ENCODE results near the gene TESPA1.

The TESPA1 gene

DNA sequence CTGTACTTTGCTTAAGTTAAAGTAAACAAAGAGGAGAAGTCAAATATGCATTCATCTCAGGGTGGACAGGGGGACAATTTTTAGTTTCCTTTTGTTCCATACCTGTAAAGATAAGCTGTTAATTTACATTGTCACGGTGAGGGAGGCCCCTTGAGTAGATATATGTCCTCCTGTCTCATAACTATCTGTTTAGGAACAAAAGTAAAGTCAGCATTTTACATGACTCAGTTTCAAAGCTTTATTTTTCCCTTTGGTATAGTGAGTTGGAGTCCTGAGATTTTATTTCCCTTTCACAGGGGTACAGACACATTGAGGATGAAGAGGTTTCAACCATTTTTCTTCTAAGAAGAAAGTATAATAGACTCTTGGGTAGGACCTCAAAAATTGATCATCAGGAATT, 50.1 kb downstream of the TESPA1 start:
- TF ChIP-seq, protein P1, sequence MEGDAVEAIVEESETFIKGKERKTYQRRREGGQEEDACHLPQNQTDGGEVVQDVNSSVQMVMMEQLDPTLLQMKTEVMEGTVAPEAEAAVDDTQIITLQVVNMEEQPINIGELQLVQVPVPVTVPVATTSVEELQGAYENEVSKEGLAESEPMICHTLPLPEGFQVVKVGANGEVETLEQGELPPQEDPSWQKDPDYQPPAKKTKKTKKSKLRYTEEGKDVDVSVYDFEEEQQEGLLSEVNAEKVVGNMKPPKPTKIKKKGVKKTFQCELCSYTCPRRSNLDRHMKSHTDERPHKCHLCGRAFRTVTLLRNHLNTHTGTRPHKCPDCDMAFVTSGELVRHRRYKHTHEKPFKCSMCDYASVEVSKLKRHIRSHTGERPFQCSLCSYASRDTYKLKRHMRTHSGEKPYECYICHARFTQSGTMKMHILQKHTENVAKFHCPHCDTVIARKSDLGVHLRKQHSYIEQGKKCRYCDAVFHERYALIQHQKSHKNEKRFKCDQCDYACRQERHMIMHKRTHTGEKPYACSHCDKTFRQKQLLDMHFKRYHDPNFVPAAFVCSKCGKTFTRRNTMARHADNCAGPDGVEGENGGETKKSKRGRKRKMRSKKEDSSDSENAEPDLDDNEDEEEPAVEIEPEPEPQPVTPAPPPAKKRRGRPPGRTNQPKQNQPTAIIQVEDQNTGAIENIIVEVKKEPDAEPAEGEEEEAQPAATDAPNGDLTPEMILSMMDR (IDR thresholded peaks at IDR 0.05; ENCODE audit: extremely low read depth, missing control alignments), result no peak
- no peak for DNase-seq (ENCODE audit: low spot score)

DNA sequence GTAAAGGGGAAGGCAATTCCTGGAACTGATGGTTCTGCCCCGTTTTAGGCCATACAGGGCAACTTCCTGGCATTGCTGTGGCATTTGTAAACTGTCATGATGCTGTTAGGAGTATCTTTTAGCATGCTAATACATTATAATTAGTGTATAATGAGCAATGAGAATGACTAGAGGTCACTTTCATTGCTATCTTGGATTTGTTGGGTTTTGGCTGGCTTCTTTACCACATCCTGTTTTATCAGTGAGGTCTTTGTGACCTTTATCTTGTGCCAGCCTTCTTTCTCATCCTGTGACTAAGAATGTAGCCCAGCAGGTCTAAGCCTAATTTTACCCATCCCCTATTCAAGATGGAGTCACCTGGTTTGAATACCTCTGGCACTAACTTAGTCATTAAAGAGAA, 51.2 kb downstream of the TESPA1 start:
- TF ChIP-seq, protein P1 (IDR thresholded peaks at IDR 0.05; ENCODE audit: extremely low read depth, missing control alignments), result no peak
- no peak for DNase-seq (ENCODE audit: low spot score)

DNA sequence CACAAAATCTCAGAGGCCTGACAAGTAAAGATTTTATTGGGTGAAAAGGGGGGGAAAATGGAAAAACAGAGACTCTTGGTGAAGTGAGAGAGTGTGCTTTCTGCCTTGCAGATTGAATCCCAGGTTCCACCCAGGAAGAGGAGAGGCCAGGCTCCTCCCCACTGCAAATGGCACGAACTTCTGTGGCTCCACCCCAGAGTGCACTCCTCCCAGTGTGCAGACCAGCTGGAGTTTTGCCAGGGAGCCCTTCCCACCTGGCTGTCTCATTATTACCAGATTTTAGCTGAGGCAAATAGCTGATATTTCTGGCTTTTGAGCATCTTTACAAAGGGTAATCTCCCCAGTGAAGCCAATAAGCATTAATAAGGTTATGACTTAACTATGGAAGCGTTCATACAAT, 51.9 kb downstream of the TESPA1 start:
- no peak for DNase-seq (ENCODE audit: low spot score)
- TF ChIP-seq, protein P1 (IDR thresholded peaks at IDR 0.05; ENCODE audit: extremely low read depth, missing control alignments), result no peak

DNA sequence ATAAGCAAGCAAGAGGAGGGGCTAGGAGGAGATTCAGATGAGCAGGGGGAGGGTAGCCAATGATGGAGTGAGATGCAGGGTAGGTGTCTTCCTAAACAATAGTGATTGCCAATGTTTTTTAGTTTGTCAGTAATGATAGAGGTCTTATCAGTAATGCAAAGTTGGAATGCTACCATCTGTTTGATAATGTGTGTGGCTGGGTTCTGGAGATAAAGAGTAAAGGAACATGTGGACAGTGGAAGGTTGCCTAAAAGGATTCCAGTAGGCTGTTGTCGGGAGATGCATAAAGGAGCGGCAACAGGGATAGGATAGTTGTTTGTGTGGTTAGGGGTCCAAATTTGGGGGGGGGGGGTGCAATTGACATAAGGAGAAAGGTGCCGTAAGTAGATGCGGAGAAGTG, 52.5 kb downstream of the TESPA1 start:
- TF ChIP-seq, protein P1 (IDR thresholded peaks at IDR 0.05; ENCODE audit: extremely low read depth, missing control alignments), result no peak
- DNase-seq (ENCODE audit: low spot score), result no peak

DNA sequence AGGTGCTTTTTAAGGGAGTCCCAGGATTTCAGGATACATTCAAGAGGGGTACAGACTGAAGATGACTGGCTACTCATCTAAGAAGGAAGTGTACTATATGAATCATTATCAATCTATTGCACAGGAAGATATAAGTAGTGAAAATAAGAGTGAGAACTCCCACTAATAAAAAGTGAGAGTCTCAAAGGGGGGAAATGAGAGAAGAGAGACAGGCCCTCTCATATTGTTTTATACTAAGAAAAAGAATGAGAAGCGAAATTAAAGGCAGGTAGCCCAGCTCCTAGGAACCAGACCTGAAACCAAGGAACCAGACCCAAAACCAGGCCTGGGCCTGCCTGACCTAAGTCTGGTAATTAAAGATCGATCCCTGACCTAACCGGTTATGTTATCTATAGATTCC, 54.6 kb downstream of the TESPA1 start:
- DNase-seq (ENCODE audit: low spot score), result no peak
- TF ChIP-seq, protein P1 (IDR thresholded peaks at IDR 0.05; ENCODE audit: extremely low read depth, missing control alignments), result no peak

DNA sequence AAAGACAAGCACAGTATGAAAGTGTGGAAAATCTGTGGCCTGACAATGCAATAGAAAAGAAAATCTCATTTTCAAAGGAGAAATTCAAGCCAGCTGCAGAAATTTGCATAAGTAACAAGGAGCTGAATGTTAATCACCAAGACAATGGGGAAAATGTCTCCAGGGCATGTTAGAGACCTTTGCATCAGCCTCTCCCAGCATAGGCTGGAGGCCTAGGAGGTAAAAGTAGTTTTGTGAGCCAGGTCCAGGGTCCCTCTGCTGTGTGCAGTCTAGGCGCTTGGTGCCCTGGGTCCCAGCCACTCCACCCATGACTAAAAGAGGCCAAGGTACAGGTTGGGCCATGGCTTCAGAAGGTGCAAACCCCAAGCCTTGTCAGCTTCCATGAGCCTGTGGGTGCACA, 58.3 kb downstream of the TESPA1 start:
- TF ChIP-seq, protein P1 (IDR thresholded peaks at IDR 0.05; ENCODE audit: extremely low read depth, missing control alignments), result no peak
- DNase-seq (ENCODE audit: low spot score), result no peak

DNA sequence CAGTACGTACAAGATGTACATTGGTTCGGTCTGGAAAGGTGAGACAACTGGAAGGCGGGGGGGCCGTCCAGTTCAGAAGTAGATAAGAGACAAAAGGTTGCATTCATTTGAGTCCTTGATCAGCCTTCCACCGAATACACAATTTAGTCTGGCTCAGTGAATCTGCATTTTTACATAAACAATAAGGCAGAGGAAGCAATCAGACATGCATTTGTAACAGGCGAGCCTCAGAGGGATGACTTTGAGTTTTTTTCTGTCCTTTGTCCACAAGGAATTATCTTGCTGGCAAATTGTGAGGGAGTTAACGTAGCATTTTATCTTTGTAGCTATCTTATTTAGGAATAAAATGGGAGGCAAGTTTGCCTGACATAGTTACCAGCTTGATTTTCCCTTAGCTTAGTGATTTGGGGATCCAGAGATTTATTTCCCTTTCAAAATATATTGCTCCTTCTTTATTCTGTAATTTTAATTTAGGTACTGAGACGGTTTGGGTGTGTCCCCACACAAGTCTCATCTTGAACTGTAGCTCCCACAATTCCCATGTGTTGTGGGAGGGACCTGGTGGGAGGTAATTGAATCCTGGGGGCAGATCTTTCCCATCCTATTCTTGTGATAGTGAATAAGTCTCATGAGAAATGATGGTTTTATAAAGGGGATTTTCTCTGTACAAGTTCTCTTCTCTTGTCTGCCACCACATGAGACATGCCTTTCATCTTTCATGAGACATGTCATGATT, 59.4 kb downstream of the TESPA1 start:
- DNase-seq (ENCODE audit: low spot score), result no peak
- TF ChIP-seq, protein P1 (IDR thresholded peaks at IDR 0.05; ENCODE audit: extremely low read depth, missing control alignments), result no peak
